Left lung (tissue), 10 donors: ENCODE data around the gene CYTH4. TPM values are rescaled to one million over a fixed set of nuclear protein-coding genes. Genes with fewer than 3 reads are reported as not detected.

ENCODE experiments used
- ATAC-seq: fragments of 200-7000 bp; cut with Tn5 transposase; one replicate; pipeline ENCODE4 v1.9.1; 2020; ENCODE audit warnings: moderate library complexity
- DNase-seq, 4 donors: peaks; one replicate each; pipeline ENCODE4 v3.0.0-alpha.2; 2013 to 2020
- H3K27ac ChIP-seq, 2 donors: fragments of 200-600 bp; sonication (generic) in 1 of 2; one replicate each; pipeline versions ENCODE4 v1.5.0 to v1.8.0; 2020 to 2021
- H3K27me3 ChIP-seq, 2 donors: fragments of 200-600 bp; sonication (generic) in 1 of 2; one replicate each; pipeline versions ENCODE4 v1.5.0 to v1.8.0; 2020 to 2021
- H3K36me3 ChIP-seq, 2 donors: fragments of 200-600 bp; sonication (generic) in 1 of 2; one replicate each; pipeline versions ENCODE4 v1.5.0 to v1.8.0; 2020 to 2021
- H3K4me1 ChIP-seq, 2 donors: fragments of 200-600 bp; one replicate each; pipeline ENCODE4 v1.8.0; 2021
- H3K4me3 ChIP-seq, 2 donors: fragments of 200-600 bp; sonication (generic) in 1 of 2; one replicate each; pipeline versions ENCODE4 v1.5.0 to v1.8.0; 2020 to 2021; ENCODE audit warnings: mild to moderate bottlenecking in 1 of 2
- H3K9me3 ChIP-seq, 2 donors: fragments of 200-600 bp; sonication (generic) in 1 of 2; one replicate each; pipeline versions ENCODE4 v1.5.0 to v1.8.0; 2020 to 2021
- intact Hi-C, 2 donors: fragments of 100-400 bp; cut with DNase I; formaldehyde crosslinking; loops; one replicate each; pipeline versions ENCODE4 v1.11.2 to v1.14.2; 2022
- polyA plus RNA-seq, 6 donors: library from polyadenylated mRNA; unstranded; fragments of 120-200 nt; gene quantifications; one replicate each; pipeline ENCODE4 v1.2.1, GENCODE V29; 2013; ENCODE audit not compliant: insufficient read length in 6 of 6
- total RNA-seq, 2 donors: library from RNA; stranded (reverse); fragmentation: NEBNext Ultra II Directional; extraction: Animal tissue kit (Norgen Biotek cat#: 25700); gene quantifications; one replicate each; pipeline ENCODE4 v1.2.1, GENCODE V29; 2021
- TF ChIP-seq, protein P1 (sequence below), 2 donors: fragments of 200-600 bp; sonication (generic) in 1 of 2; IDR thresholded peaks; one replicate each; pipeline versions ENCODE4 v1.5.0 to v1.8.0; 2021; ENCODE audit warnings: antibody characterized with exemption in 2 of 2
- donor health status: DM: no; HTN: yes; CAD: no.
- donor health status: DM: no; HTN: no; CAD: no.

CYTH4 gene
- total and polyA plus RNA-seq, 8 donors, result 4.7 to 63.4 (median 6.1) TPM

DNA sequence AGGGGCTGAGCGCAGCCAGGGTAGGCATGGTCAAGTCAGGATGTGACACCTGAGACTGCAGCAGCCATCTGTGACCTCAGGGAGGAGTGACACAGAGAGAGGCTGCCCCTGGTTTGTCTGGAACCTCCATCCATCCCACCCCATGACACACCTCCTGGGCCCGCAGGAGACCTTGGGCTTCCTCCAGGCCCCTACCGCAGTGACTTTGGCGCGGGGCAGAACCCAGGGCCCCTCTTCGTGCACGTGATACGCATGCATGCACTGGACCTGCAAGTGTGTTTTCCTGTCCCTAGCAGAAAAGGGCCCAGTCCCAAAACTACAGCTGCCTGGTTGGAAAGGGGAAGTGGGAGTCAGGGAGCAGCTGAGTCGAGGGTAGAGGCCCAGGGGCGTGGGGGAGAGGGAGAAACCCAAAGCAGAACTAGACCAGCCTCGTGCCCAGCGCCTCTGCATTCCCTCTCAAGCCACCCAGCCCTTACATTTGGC, 7.9 kb upstream of the CYTH4 start:
- ATAC-seq (peak; percentile 72), DNase-seq (peak in 2 of 4 donors; percentile 85 to 89)
- TF ChIP-seq, protein P1, sequence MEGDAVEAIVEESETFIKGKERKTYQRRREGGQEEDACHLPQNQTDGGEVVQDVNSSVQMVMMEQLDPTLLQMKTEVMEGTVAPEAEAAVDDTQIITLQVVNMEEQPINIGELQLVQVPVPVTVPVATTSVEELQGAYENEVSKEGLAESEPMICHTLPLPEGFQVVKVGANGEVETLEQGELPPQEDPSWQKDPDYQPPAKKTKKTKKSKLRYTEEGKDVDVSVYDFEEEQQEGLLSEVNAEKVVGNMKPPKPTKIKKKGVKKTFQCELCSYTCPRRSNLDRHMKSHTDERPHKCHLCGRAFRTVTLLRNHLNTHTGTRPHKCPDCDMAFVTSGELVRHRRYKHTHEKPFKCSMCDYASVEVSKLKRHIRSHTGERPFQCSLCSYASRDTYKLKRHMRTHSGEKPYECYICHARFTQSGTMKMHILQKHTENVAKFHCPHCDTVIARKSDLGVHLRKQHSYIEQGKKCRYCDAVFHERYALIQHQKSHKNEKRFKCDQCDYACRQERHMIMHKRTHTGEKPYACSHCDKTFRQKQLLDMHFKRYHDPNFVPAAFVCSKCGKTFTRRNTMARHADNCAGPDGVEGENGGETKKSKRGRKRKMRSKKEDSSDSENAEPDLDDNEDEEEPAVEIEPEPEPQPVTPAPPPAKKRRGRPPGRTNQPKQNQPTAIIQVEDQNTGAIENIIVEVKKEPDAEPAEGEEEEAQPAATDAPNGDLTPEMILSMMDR (IDR thresholded peaks at IDR 0.05), result no peak
- H3K36me3 ChIP-seq, result no peaks in the 10 kb centered on the region
- H3K4me3 ChIP-seq, result no peak overlapping the region
- H3K4me1 ChIP-seq, result peaks cover 0 to 75% of the 10 kb centered on the region in 2 donors
- peaks cover 0 to 13% of the 10 kb centered on the region in 2 donors for H3K27me3 ChIP-seq
- no peaks in the 10 kb centered on the region for H3K9me3 ChIP-seq
- intact Hi-C loops, result no loop called here
- H3K27ac ChIP-seq, result peak overlapping the region in 1 of 2 donors; percentile 62

DNA sequence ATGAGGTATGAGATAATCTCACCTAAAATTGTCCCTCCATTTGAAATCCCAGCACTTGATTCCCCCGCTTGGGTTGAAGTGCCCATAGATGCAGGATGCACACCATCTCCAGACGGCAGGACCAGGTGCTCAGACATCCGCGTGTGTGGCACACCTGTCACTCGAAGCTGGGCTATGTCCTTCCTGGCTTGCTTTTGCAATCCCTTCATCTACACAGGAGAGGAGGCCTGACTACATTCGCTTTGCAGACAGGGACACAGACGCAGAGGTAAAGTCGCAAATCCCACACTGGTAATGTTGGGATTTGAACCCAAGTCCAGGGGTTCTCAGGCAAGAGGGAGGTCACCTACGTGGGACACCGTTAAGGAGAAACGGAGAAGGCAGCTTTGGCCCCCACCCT, 7.2 kb upstream of the CYTH4 start:
- Histone ChIP-seq H3K27ac (peak overlapping the region in 1 of 2 donors; percentile 62), H3K9me3 (no peaks in the 10 kb centered on the region), H3K36me3 (no peaks in the 10 kb centered on the region), H3K4me3 (no peak overlapping the region), H3K4me1 (peaks cover 0 to 75% of the 10 kb centered on the region in 2 donors), H3K27me3 (peaks cover 0 to 13% of the 10 kb centered on the region in 2 donors)
- intact Hi-C loops, result no loop called here
- DNase-seq (no peak), ATAC-seq (no peak)
- TF ChIP-seq, protein P1 (IDR thresholded peaks at IDR 0.05), result no peak

DNA sequence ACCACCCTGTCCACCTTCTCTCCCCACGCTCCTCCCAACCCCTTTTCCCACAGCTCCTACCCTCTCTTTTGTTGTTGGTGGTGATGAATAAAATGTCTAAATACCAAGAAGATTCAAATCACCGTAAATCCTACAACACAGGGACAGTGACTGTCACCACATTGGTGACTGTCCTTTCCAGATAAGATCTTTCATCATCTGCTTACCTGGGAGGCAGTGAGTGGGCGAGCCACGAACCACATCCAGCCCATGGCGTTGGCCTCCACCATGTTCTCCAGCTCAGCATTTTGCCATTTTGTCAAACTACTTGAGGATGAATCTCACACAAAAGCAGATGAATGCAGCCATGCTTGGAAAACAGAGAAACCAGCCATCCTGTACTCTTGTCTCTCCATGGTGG, 6.7 kb upstream of the CYTH4 start:
- no peaks in the 10 kb centered on the region for H3K9me3 ChIP-seq
- H3K27me3 ChIP-seq, result peaks cover 0 to 13% of the 10 kb centered on the region in 2 donors
- intact Hi-C loops, result no loop called here
- DNase-seq, result no peak
- H3K36me3 ChIP-seq, result no peaks in the 10 kb centered on the region
- ATAC-seq, result no peak
- TF ChIP-seq, protein P1 (IDR thresholded peaks at IDR 0.05), result no peak
- H3K27ac ChIP-seq, result no peak overlapping the region
- peaks cover 0 to 75% of the 10 kb centered on the region in 2 donors for H3K4me1 ChIP-seq
- H3K4me3 ChIP-seq, result no peak overlapping the region

DNA sequence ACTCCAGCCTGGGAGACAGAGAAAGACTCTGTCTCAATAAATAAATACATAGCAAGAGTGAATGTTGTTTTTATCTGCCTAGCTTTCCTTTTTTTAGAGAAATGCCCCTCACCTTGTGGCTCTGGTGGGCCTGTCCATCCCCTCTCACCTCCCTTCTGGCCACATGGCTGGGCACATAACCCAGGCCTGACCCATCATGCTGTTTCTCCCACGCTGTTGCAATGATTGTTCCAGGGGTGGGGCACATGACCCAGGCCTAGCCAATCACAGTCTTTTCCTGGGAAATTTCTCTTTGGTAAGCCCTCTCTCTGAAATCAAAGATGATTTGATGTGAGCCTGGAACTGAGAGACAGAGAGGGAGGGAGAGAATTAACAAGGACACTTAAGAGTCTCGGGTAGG, 5.5 kb upstream of the CYTH4 start:
- intact Hi-C loops, result no loop called here
- no peak overlapping the region for H3K4me3 ChIP-seq
- no peak overlapping the region for H3K27ac ChIP-seq
- ATAC-seq, result no peak
- peaks cover 0 to 16% of the 10 kb centered on the region in 2 donors for H3K27me3 ChIP-seq
- H3K4me1 ChIP-seq, result peaks cover 0 to 72% of the 10 kb centered on the region in 2 donors
- no peaks in the 10 kb centered on the region for H3K36me3 ChIP-seq
- H3K9me3 ChIP-seq, result no peaks in the 10 kb centered on the region
- TF ChIP-seq, protein P1 (IDR thresholded peaks at IDR 0.05), result no peak
- peak in 1 of 4 donors; percentile 29 for DNase-seq

DNA sequence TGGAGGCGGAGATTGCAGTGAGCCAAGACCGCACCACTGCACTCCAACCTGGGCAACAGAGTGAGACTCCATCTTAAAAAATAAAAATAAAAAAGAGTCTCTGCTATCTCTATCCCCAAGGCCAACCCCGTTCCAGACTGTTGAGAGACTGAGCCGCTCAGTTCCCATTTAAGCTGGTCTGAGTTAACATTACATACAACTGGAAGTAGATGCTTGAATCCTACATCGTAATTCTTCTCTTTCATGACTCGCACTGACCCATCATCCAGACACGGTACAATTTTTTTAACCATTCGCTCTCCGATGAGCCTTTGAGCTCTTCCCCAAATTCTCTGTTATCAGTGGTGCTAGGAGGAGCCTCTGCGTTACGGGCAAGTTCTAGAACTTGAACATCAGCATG, 4.9 kb upstream of the CYTH4 start:
- ATAC-seq (no peak), DNase-seq (no peak)
- H3K4me1 ChIP-seq, result peaks cover 0 to 71% of the 10 kb centered on the region in 2 donors
- H3K36me3 ChIP-seq, result no peaks in the 10 kb centered on the region
- intact Hi-C loops, result no loop called here
- no peak overlapping the region for H3K27ac ChIP-seq
- peaks cover 0 to 22% of the 10 kb centered on the region in 2 donors for H3K27me3 ChIP-seq
- H3K9me3 ChIP-seq, result no peaks in the 10 kb centered on the region
- H3K4me3 ChIP-seq, result no peak overlapping the region
- TF ChIP-seq, protein P1 (IDR thresholded peaks at IDR 0.05), result no peak
